ENCODE results near the gene TMEM245. TPM values are rescaled to one million over a fixed set of nuclear protein-coding genes. Genes with fewer than 3 reads are reported as not detected.

Gene TMEM245
- total and polyA plus RNA-seq, 10 of the 15 experiments (the other 5 are each of a cell fraction or from before 2014, with no cell fraction given) = 7.4 to 36.1 (median 19.0) TPM

- intact Hi-C loops (cut with micrococcal nuclease; ENCODE audit: unreplicated experiment) = loop anchor here (10.0 kb wide), 1 partner anchor 176 kb away; the partner anchor contains the start of genes ABITRAM and ELP1
- CTCF ChIA-PET = interaction anchor here (1.0 to 2.0 kb wide), 7 partner anchors 7 to 301 kb away, joined by 3 to 9 read pairs (median 3); no protein-coding TSS in a partner anchor
- Histone ChIP-seq H3K9me3 (replicated peaks; ENCODE audit: control insufficient read depth, insufficient read depth, low read length) (no peaks in the 10 kb centered on the region), H3K4me1 (ENCODE audit: control insufficient read depth, insufficient read depth, low read length) (peaks cover 23% of the 10 kb centered on the region), H2AFZ (ENCODE audit: control insufficient read depth, low read depth, low read length) (no peak overlapping the region), H3K4me3 (peak overlapping the region; percentile 40; the same call in 1 of the 2 replicates), H3K9ac (ENCODE audit: control insufficient read depth, insufficient read depth, low read length) (no peak overlapping the region), H4K20me1 (ENCODE audit: control insufficient read depth, insufficient read depth) (no peaks in the 10 kb centered on the region; the same call in 1 of the 2 replicates), H3K4me2 (ENCODE audit: control insufficient read depth, insufficient read depth) (peak overlapping the region; percentile 75), H3K36me3 (ENCODE audit: control insufficient read depth in 2 of 2, insufficient read depth in 2 of 2, low read length in 1 of 2) (0 out of 4 replicates have a peak, but pooled peaks cover 0 to 2% of the 10 kb centered on the region in 2 experiments), H3K27ac (ENCODE audit: control insufficient read depth, insufficient read depth) (peak overlapping the region; percentile 53), H3K27me3 (replicated peaks in 1 of 2; ENCODE audit: control insufficient read depth in 2 of 2, insufficient read depth in 2 of 2, low read length in 1 of 2) (no peaks in the 10 kb centered on the region), H3K79me2 (ENCODE audit: control insufficient read depth, insufficient read depth, low read length) (peaks cover 77% of the 10 kb centered on the region)
- in situ Hi-C loops (cut with MboI) = no loop called here
- BruUV-seq (replicated peaks) = no TSS peak
- POLR2A ChIA-PET = interaction anchor here (0.7 to 1.3 kb wide), 3 partner anchors 9 to 289 kb away, joined by 3 to 6 read pairs (median 3); partner anchors contain the start of gene TMEM245
- FAIRE-seq (peak; percentile 64), DNase-seq (ENCODE audit: low read depth, low spot score) (no peak), ATAC-seq (peak; percentile 81)
- WGBS (ENCODE audit: insufficient coverage, insufficient replicate concordance, low lambda C conversion rate, missing lambda C conversion rate) = 29% methylated on average over 5 of the region's 5 CpGs
- RAD21 ChIA-PET (ENCODE audit: unreplicated experiment) = interaction anchor here (1.0 to 3.4 kb wide), 4 partner anchors 8 to 328 kb away, joined by 3 to 20 read pairs (median 4); partner anchors contain the start of gene TMEM245
- SMC1A ChIA-PET (ENCODE audit: uncharacterized antibody, unreplicated experiment) = interaction anchor here (0.9 to 1.8 kb wide), 8 partner anchors 8 to 136 kb away, joined by 3 to 11 read pairs (median 4); partner anchors contain the start of gene TMEM245
- TF ChIP-seq PKNOX1 (IDR thresholded peaks at IDR 0.05) = 0 out of 2 replicates have a peak, but pooled peaks have one; percentile 22
- no peak for TF ChIP-seq GATAD2B (conservative IDR thresholded peaks at IDR 0.05; ENCODE audit: low read depth)
- peak; percentile 87 for TF ChIP-seq JUNB (IDR thresholded peaks at IDR 0.05)
- no peak for TF ChIP-seq SUZ12 (IDR thresholded peaks at IDR 0.05; ENCODE audit: unreplicated experiment)
- TF ChIP-seq EP300 (IDR thresholded peaks at IDR 0.05; ENCODE audit: borderline replicate concordance in 1 of 2, control insufficient read depth in 1 of 2, low read depth in 2 of 2, low read length in 2 of 2) = 0 out of 4 replicates have a peak, but pooled peaks of 1 of the 2 experiments have one; percentile 41
- 0 out of 2 replicates have a peak, but pooled peaks have one; percentile 42 for TF ChIP-seq BCL11A (IDR thresholded peaks at IDR 0.05; ENCODE audit: low read depth, low read length)
- TF ChIP-seq NFIC (IDR thresholded peaks at IDR 0.05; ENCODE audit: low read depth, low read length) = peak; percentile 68; the same call in 1 of the 2 replicates
- TF ChIP-seq MYB (IDR thresholded peaks at IDR 0.05; ENCODE audit: borderline replicate concordance, low read depth, low read length) = no peak
- no peak for TF ChIP-seq CBX5 (IDR thresholded peaks at IDR 0.05; ENCODE audit: low read depth)
- TF ChIP-seq POU2F2 (IDR thresholded peaks at IDR 0.05; ENCODE audit: borderline replicate concordance, low read depth, low read length) = no peak
- no peak for TF ChIP-seq MYC (IDR thresholded peaks at IDR 0.05; ENCODE audit: insufficient read depth, insufficient read length, insufficient replicate concordance, low read length, severe bottlenecking)
- TF ChIP-seq NR2F1 (conservative IDR thresholded peaks at IDR 0.05) = no peak
- no peak for TF ChIP-seq ZBTB40 (IDR thresholded peaks at IDR 0.05; ENCODE audit: borderline replicate concordance)
- TF ChIP-seq TCF7 (IDR thresholded peaks at IDR 0.05; ENCODE audit: borderline replicate concordance) = peak; percentile 60; the same call in 1 of the 2 replicates
- no peak for TF ChIP-seq NFXL1 (IDR thresholded peaks at IDR 0.05; ENCODE audit: borderline replicate concordance)
- no peak for TF ChIP-seq BHLHE40 (IDR thresholded peaks at IDR 0.05; ENCODE audit: borderline replicate concordance in 1 of 2, low read depth in 2 of 2, low read length in 1 of 2)
- no peak for TF ChIP-seq NFYB (IDR thresholded peaks at IDR 0.05; ENCODE audit: insufficient read depth, low read depth, low read length)
- no peak for TF ChIP-seq IRF4 (IDR thresholded peaks at IDR 0.05; ENCODE audit: low read depth, low read length)
Observed at GRCh38 chr9:109110329-109111021, 9.3 kb downstream of the TMEM245 start.
